RCC 7860 (cell line): ENCODE data around the gene ZSWIM6.

Source experiments
- DNase-seq: peaks from one replicate; pipeline ENCODE4 v3.0.0-alpha.2; 2015; ENCODE audit warnings: low spot score
- FAIRE-seq: peaks from 2 replicates; lab custom pipeline; 2012; peaks lifted over from hg19 to GRCh38; lab: Jason Lieb, UNC

Gene ZSWIM6

GRCh38 chr5:61353293-61353692 is 21.2 kb downstream of the ZSWIM6 start:
- FAIRE-seq (no peak), DNase-seq (no peak)

- DNase-seq (no peak), FAIRE-seq (no peak)
These were observed 22.1 kb downstream of the ZSWIM6 start for GRCh38 chr5:61354199-61354598.

GRCh38 chr5:61357745-61358144 is 25.7 kb downstream of the ZSWIM6 start:
- FAIRE-seq (no peak), DNase-seq (no peak)

GRCh38 chr5:61362796-61363368 is 30.8 kb downstream of the ZSWIM6 start:
- DNase-seq, result no peak
- no peak for FAIRE-seq

GRCh38 chr5:61363401-61364114 is 31.5 kb downstream of the ZSWIM6 start:
- DNase-seq, result no peak
- FAIRE-seq, result no peak

- FAIRE-seq (no peak), DNase-seq (no peak)
These were observed 34.6 kb downstream of the ZSWIM6 start for GRCh38 chr5:61366497-61367240.

- DNase-seq (no peak), FAIRE-seq (no peak)
These were observed 38.4 kb downstream of the ZSWIM6 start for GRCh38 chr5:61370506-61370905.

GRCh38 chr5:61371474-61371873 is 39.4 kb downstream of the ZSWIM6 start:
- DNase-seq (no peak), FAIRE-seq (no peak)

GRCh38 chr5:61379677-61380076 is 47.6 kb downstream of the ZSWIM6 start:
- FAIRE-seq (no peak), DNase-seq (no peak)

GRCh38 chr5:61381968-61382367 is 49.9 kb downstream of the ZSWIM6 start:
- FAIRE-seq, result no peak
- no peak for DNase-seq

- FAIRE-seq (no peak), DNase-seq (no peak)
These were observed 53.6 kb downstream of the ZSWIM6 start for GRCh38 chr5:61385627-61386026.

GRCh38 chr5:61386045-61386800 is 54.2 kb downstream of the ZSWIM6 start:
- FAIRE-seq, result no peak

GRCh38 chr5:61389609-61390008 is 57.6 kb downstream of the ZSWIM6 start:
- DNase-seq, result no peak
- no peak for FAIRE-seq

More at GRCh38 chr5:61386045-61386800, 54.2 kb downstream of the ZSWIM6 start:
- no peak for DNase-seq

GRCh38 chr5:61394078-61394704 is 62.1 kb downstream of the ZSWIM6 start:
- DNase-seq (no peak), FAIRE-seq (no peak)

GRCh38 chr5:61394793-61395192 is 62.7 kb downstream of the ZSWIM6 start:
- DNase-seq, result no peak
- FAIRE-seq, result no peak

GRCh38 chr5:61397238-61397637 is 65.2 kb downstream of the ZSWIM6 start:
- DNase-seq, result no peak

GRCh38 chr5:61397937-61398336 is 65.9 kb downstream of the ZSWIM6 start:
- DNase-seq (no peak), FAIRE-seq (no peak)

More at GRCh38 chr5:61397238-61397637, 65.2 kb downstream of the ZSWIM6 start:
- no peak for FAIRE-seq

- no peak for FAIRE-seq
These were observed 66.4 kb downstream of the ZSWIM6 start for GRCh38 chr5:61398440-61398839.

GRCh38 chr5:61399679-61400078 is 67.6 kb downstream of the ZSWIM6 start:
- FAIRE-seq (no peak), DNase-seq (no peak)

More at GRCh38 chr5:61398440-61398839, 66.4 kb downstream of the ZSWIM6 start:
- no peak for DNase-seq

GRCh38 chr5:61401726-61402125 is 69.7 kb downstream of the ZSWIM6 start:
- FAIRE-seq (no peak), DNase-seq (no peak)
